ENCODE data around the gene ME3. TPM values are rescaled to one million over a fixed set of nuclear protein-coding genes. Genes with fewer than 3 reads are reported as not detected.

The ME3 gene
- total RNA-seq, 1 experiment from 2014 or later: 1.8 TPM

- ChIA-PET POLR2A (no interaction called here), CTCF (interaction anchor here (1.4 kb wide), 1 partner anchor 82 kb away, joined by 6 read pairs; no protein-coding TSS in a partner anchor)
- ATAC-seq (no peak), DNase-seq (ENCODE audit: low spot score) (no peak)
- H3K9me3 Mint-ChIP-seq: no peaks in the 10 kb centered on the region
- H3K27me3 Mint-ChIP-seq (ENCODE audit: low read depth): no peaks in the 10 kb centered on the region; the same call in 1 of the 2 replicates
- no peak for TF ChIP-seq TEAD4 (CRISPR knock-in tag; IDR thresholded peaks at IDR 0.05)
- TF ChIP-seq CTCF (IDR thresholded peaks at IDR 0.05): no peak
- no peak for TF ChIP-seq EMX1 (CRISPR knock-in tag; IDR thresholded peaks at IDR 0.05)
- no peak for TF ChIP-seq FOXJ3 (CRISPR knock-in tag; IDR thresholded peaks at IDR 0.05; ENCODE audit: borderline replicate concordance)
- TF ChIP-seq MLX (CRISPR knock-in tag; IDR thresholded peaks at IDR 0.05): no peak
- no peak for TF ChIP-seq AR (CRISPR knock-in tag; IDR thresholded peaks at IDR 0.05)
- TF ChIP-seq ATF1 (CRISPR knock-in tag; IDR thresholded peaks at IDR 0.05): no peak
- TF ChIP-seq SOX15 (CRISPR knock-in tag; IDR thresholded peaks at IDR 0.05): no peak
- no peak for TF ChIP-seq PRDM15 (CRISPR knock-in tag; IDR thresholded peaks at IDR 0.05)
- no peak for TF ChIP-seq GABPB1 (CRISPR knock-in tag; IDR thresholded peaks at IDR 0.05)
- no peak for TF ChIP-seq FOXP1 (CRISPR knock-in tag; IDR thresholded peaks at IDR 0.05; ENCODE audit: borderline replicate concordance)
- TF ChIP-seq AFF4 (CRISPR knock-in tag; IDR thresholded peaks at IDR 0.05; ENCODE audit: borderline replicate concordance): no peak
- TF ChIP-seq IRF1 (CRISPR knock-in tag; IDR thresholded peaks at IDR 0.05): no peak
- no peak for TF ChIP-seq IRF2 (CRISPR knock-in tag; IDR thresholded peaks at IDR 0.05; ENCODE audit: borderline replicate concordance, low read depth)
- no peak for TF ChIP-seq SP1 (CRISPR knock-in tag; conservative IDR thresholded peaks at IDR 0.05)
- TF ChIP-seq USF1 (CRISPR knock-in tag; IDR thresholded peaks at IDR 0.05): no peak
- TF ChIP-seq HMGXB4 (CRISPR knock-in tag; IDR thresholded peaks at IDR 0.05): no peak
- TF ChIP-seq JUN (CRISPR knock-in tag; IDR thresholded peaks at IDR 0.05): no peak
- no peaks in the 10 kb centered on the region for H3K4me1 Mint-ChIP-seq
- H3K27ac Mint-ChIP-seq: no peak overlapping the region
- no peak overlapping the region for H3K4me3 Mint-ChIP-seq
- H3K36me3 Mint-ChIP-seq: no peaks in the 10 kb centered on the region
Measured at GRCh38 chr11:86443415-86443814, 229.0 kb downstream of the ME3 start.
